Measurements from ENCODE around the gene ISY1. TPM values are rescaled to one million over a fixed set of nuclear protein-coding genes. Genes with fewer than 3 reads are reported as not detected.
A peak's percentile ranks its signal among the peaks of the same experiment; 100 is the strongest.

ISY1 gene
- total RNA-seq (10 to 100 TPM; 26.1 to 30.3 TPM), polyA plus RNA-seq (10 to 100 TPM; 23.8 to 26.3 TPM)
- long read RNA-seq, donor 1, transcript ISY1-203 (11 exons, 3,842 nt), result major isoform, 119 of 129 reads
- long read RNA-seq, donor 1, partial matches to known transcripts, result 4 of 129 reads
- long read RNA-seq, donor 1, other reads (novel, unspliced or antisense), result 1 of 129 reads
- long read RNA-seq, donor 2, transcript ISY1-203 (11 exons, 3,842 nt), result major isoform, 16 of 23 reads
- long read RNA-seq, donor 2, partial matches to known transcripts, result 0 of 23 reads
- long read RNA-seq, donor 2, other reads (novel, unspliced or antisense), result 6 of 23 reads

- intact Hi-C loops (cut with DNase I), result no loop called here
- WGBS, 2 donors, result 0 to 1% methylated on average over 67 of the region's 67 CpGs
Measured at GRCh38 chr3:129160891-129161859, at the start of gene ISY1. ISY1 (minus strand) TSS chr3:129161063; CDS start chr3:129160975, 88 bp downstream.

GRCh38 chr3:129207479-129207878, 46.6 kb upstream of the ISY1 start:
- H3K4me1 ChIP-seq (ENCODE audit: control insufficient read depth in 1 of 2, insufficient read depth in 2 of 2, low read length in 2 of 2), result no peaks in the 10 kb centered on the region
- no peaks in the 10 kb centered on the region for H3K36me3 ChIP-seq (ENCODE audit: control insufficient read depth in 1 of 2, insufficient read depth in 2 of 2, low read length in 1 of 2)
- DNase-seq (peak in 1 of 2 donors; percentile 38), ATAC-seq (ENCODE audit: low FRiP score) (no peak)
- no peaks in the 10 kb centered on the region for H3K9me3 ChIP-seq (ENCODE audit: control insufficient read depth, low read length)
- WGBS, 2 donors, result 44 to 48% methylated on average over 4 of the region's 4 CpGs
- intact Hi-C loops (cut with DNase I), result no loop called here
- H3K4me3 ChIP-seq (ENCODE audit: low read length in 2 of 2), result no peak overlapping the region
- no peak overlapping the region for H3K27ac ChIP-seq (ENCODE audit: low read depth in 1 of 2, low read length in 2 of 2)
- no peaks in the 10 kb centered on the region for H3K27me3 ChIP-seq (ENCODE audit: control insufficient read depth in 1 of 2, insufficient read depth in 2 of 2, low read length in 1 of 2)

More at GRCh38 chr3:129160891-129161859, at the start of gene ISY1:
- Histone ChIP-seq H3K27me3 (ENCODE audit: control insufficient read depth in 1 of 2, insufficient read depth in 2 of 2, low read length in 1 of 2) (no peaks in the 10 kb centered on the region), H3K9me3 (ENCODE audit: control insufficient read depth, low read length) (no peaks in the 10 kb centered on the region), H3K27ac (ENCODE audit: low read depth in 1 of 2, low read length in 2 of 2) (peak within 1 kb of the TSS; percentile 69 to 99), H3K4me3 (ENCODE audit: low read length in 2 of 2) (peak within 1 kb of the TSS; percentile 86 to 91), H3K4me1 (ENCODE audit: control insufficient read depth in 1 of 2, insufficient read depth in 2 of 2, low read length in 2 of 2) (peaks cover 0 to 5% of the 10 kb centered on the region in 2 donors), H3K36me3 (ENCODE audit: control insufficient read depth in 1 of 2, insufficient read depth in 2 of 2, low read length in 1 of 2) (no peaks in the 10 kb centered on the region)
- DNase-seq (peak; percentile 94 to 95), ATAC-seq (ENCODE audit: low FRiP score) (peak; percentile 96)

DNA sequence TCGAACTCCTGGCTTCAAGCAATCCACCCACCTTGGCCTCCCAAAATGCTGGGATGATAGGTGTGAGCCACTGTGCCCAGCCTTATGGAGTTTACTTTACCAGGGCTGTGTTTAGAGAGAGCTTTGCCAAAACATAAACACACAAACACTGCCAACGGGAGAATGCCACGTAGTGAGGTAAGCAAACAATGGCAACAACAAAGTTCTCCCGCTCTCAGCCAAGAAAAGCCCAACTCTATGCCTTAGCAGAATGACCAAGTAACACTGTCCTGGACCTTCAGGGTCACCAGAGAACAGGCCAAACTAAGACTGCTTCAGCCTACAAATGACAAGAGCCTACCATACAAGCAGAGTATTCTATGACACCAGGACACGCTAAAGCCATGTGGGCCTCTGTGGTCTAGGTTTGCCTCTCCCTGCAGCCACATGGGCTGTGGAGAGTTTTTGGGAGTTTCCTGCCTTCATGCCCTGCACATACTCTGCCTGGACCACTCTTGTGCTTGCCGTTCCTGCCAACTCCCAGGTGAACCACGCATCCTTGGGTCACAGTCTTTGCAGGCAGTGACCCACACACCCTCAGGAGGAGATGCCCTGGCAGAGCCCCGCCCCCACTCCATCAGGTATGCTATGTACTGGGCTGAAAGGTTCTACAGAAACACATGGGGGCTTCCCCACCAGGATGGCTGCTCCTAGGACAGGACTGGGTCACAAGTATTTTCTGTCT, 44.4 kb upstream of the ISY1 start:
- no peak overlapping the region for H3K27ac ChIP-seq (ENCODE audit: low read depth in 1 of 2, low read length in 2 of 2)

GRCh38 chr3:129204473-129204872, 43.6 kb upstream of the ISY1 start:
- Histone ChIP-seq H3K36me3 (ENCODE audit: control insufficient read depth in 1 of 2, insufficient read depth in 2 of 2, low read length in 1 of 2) (no peaks in the 10 kb centered on the region), H3K27me3 (ENCODE audit: control insufficient read depth in 1 of 2, insufficient read depth in 2 of 2, low read length in 1 of 2) (no peaks in the 10 kb centered on the region), H3K27ac (ENCODE audit: low read depth in 1 of 2, low read length in 2 of 2) (no peak overlapping the region), H3K4me1 (ENCODE audit: control insufficient read depth in 1 of 2, insufficient read depth in 2 of 2, low read length in 2 of 2) (no peaks in the 10 kb centered on the region), H3K4me3 (ENCODE audit: low read length in 2 of 2) (no peak overlapping the region), H3K9me3 (ENCODE audit: control insufficient read depth, low read length) (no peaks in the 10 kb centered on the region)
- intact Hi-C loops (cut with DNase I), result no loop called here
- ATAC-seq (ENCODE audit: low FRiP score) (no peak), DNase-seq (no peak)
- 81 to 85% methylated on average over 2 of the region's 2 CpGs for WGBS, 2 donors

More for the DNA sequence above, 44.4 kb upstream of the ISY1 start:
- DNase-seq (peak in 1 of 2 donors; percentile 72), ATAC-seq (ENCODE audit: low FRiP score) (no peak)
- no peaks in the 10 kb centered on the region for H3K27me3 ChIP-seq (ENCODE audit: control insufficient read depth in 1 of 2, insufficient read depth in 2 of 2, low read length in 1 of 2)
- H3K36me3 ChIP-seq (ENCODE audit: control insufficient read depth in 1 of 2, insufficient read depth in 2 of 2, low read length in 1 of 2), result no peaks in the 10 kb centered on the region
- no peak overlapping the region for H3K4me3 ChIP-seq (ENCODE audit: low read length in 2 of 2)
- 77 to 78% methylated on average over 8 of the region's 8 CpGs for WGBS, 2 donors
- H3K4me1 ChIP-seq (ENCODE audit: control insufficient read depth in 1 of 2, insufficient read depth in 2 of 2, low read length in 2 of 2), result no peaks in the 10 kb centered on the region
- no peaks in the 10 kb centered on the region for H3K9me3 ChIP-seq (ENCODE audit: control insufficient read depth, low read length)
- intact Hi-C loops (cut with DNase I), result no loop called here

- Histone ChIP-seq H3K27ac (ENCODE audit: low read depth in 1 of 2, low read length in 2 of 2) (no peak overlapping the region), H3K27me3 (ENCODE audit: control insufficient read depth in 1 of 2, insufficient read depth in 2 of 2, low read length in 1 of 2) (no peaks in the 10 kb centered on the region), H3K4me1 (ENCODE audit: control insufficient read depth in 1 of 2, insufficient read depth in 2 of 2, low read length in 2 of 2) (no peaks in the 10 kb centered on the region), H3K4me3 (ENCODE audit: low read length in 2 of 2) (no peak overlapping the region), H3K9me3 (ENCODE audit: control insufficient read depth, low read length) (no peaks in the 10 kb centered on the region), H3K36me3 (ENCODE audit: control insufficient read depth in 1 of 2, insufficient read depth in 2 of 2, low read length in 1 of 2) (no peaks in the 10 kb centered on the region)
- intact Hi-C loops (cut with DNase I), result no loop called here
- no peak for DNase-seq
- WGBS, 2 donors, result 92 to 93% methylated on average over 8 of the region's 8 CpGs
- ATAC-seq (ENCODE audit: low FRiP score), result no peak
Measured at GRCh38 chr3:129199366-129199765, 38.5 kb upstream of the ISY1 start.

DNA sequence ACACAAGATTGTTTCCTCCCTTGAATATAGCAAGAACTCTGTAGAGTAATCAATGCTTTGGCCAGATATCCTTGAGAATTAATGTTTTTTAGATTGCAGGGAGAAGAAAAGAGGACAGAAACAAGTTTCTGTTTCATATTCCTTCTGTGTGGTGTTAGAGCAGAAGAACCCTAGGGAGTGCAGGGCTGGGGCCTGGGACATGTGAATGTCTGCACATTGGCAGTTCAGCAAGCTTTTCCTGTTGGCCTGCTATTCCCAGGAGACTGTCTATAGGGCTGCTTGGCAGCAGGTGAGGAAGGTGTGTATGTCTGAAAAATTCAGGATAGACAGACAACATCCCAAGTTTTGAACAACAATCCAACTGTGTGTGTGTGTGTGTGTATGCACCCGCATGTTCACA, 36.5 kb upstream of the ISY1 start:
- H3K27me3 ChIP-seq (ENCODE audit: control insufficient read depth in 1 of 2, insufficient read depth in 2 of 2, low read length in 1 of 2), result no peaks in the 10 kb centered on the region
- DNase-seq, result no peak
- intact Hi-C loops (cut with DNase I), result no loop called here
- no peaks in the 10 kb centered on the region for H3K9me3 ChIP-seq (ENCODE audit: control insufficient read depth, low read length)
- H3K4me3 ChIP-seq (ENCODE audit: low read length in 2 of 2), result no peak overlapping the region
- no peak for ATAC-seq (ENCODE audit: low FRiP score)
- H3K4me1 ChIP-seq (ENCODE audit: control insufficient read depth in 1 of 2, insufficient read depth in 2 of 2, low read length in 2 of 2), result no peaks in the 10 kb centered on the region
- peak overlapping the region; percentile 29 to 67 for H3K27ac ChIP-seq (ENCODE audit: low read depth in 1 of 2, low read length in 2 of 2)
- no peaks in the 10 kb centered on the region for H3K36me3 ChIP-seq (ENCODE audit: control insufficient read depth in 1 of 2, insufficient read depth in 2 of 2, low read length in 1 of 2)
- 84 to 100% methylated on average over 1 of the region's 1 CpG for WGBS, 2 donors

DNA sequence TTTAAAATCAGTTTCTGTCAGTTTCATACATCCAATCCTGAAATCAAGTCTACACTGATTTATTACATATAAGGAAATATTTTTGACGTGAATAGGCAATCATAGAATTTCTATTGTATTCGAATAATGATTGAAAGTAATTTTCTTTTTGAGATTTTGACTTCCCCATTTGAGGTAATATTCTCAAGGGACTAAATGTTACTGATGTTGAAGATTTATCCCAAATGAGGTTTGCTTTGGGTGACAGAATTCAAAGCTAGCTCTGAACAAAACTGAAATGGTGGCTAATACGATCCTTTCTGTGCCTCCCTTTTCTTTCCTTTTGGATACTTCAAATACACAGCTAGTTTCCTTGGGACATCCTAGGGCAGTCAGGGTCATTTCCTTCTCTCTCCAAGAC, 35.7 kb upstream of the ISY1 start:
- ATAC-seq (ENCODE audit: low FRiP score), result no peak
- Histone ChIP-seq H3K9me3 (ENCODE audit: control insufficient read depth, low read length) (no peaks in the 10 kb centered on the region), H3K27ac (ENCODE audit: low read depth in 1 of 2, low read length in 2 of 2) (peak overlapping the region; percentile 72 to 80), H3K4me3 (ENCODE audit: low read length in 2 of 2) (no peak overlapping the region), H3K27me3 (ENCODE audit: control insufficient read depth in 1 of 2, insufficient read depth in 2 of 2, low read length in 1 of 2) (no peaks in the 10 kb centered on the region), H3K36me3 (ENCODE audit: control insufficient read depth in 1 of 2, insufficient read depth in 2 of 2, low read length in 1 of 2) (no peaks in the 10 kb centered on the region), H3K4me1 (ENCODE audit: control insufficient read depth in 1 of 2, insufficient read depth in 2 of 2, low read length in 2 of 2) (no peaks in the 10 kb centered on the region)
- intact Hi-C loops (cut with DNase I), result no loop called here
- no peak for DNase-seq
- WGBS, 2 donors, result 81 to 83% methylated on average over 3 of the region's 3 CpGs

DNA sequence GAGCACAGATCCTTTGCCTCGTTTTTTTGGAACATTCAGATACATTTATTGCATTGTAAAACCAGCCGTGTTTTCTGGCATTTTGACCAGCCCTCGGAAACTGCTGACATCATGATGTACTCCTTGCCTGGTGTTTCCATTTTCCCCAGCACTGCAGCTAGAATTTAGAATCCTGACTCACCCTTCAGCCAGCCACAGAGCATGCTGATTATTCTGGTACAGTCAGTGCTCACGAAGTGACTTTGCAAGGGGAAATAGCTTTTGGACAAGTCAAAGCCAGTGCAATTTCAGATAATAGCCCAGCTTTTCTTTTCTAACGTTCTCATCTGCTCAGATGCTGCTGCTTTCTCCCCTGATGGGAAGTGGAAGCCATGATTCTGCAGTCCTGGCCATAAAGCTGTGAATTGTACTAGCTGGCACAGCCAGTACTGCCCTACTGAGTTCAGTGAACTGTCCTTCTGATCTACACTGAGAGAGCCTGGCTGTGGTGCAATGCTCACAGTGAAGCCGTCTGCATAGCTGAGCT, 34.9 kb upstream of the ISY1 start:
- intact Hi-C loops (cut with DNase I), result no loop called here
- Histone ChIP-seq H3K27me3 (ENCODE audit: control insufficient read depth in 1 of 2, insufficient read depth in 2 of 2, low read length in 1 of 2) (no peaks in the 10 kb centered on the region), H3K9me3 (ENCODE audit: control insufficient read depth, low read length) (no peaks in the 10 kb centered on the region), H3K4me3 (ENCODE audit: low read length in 2 of 2) (peak overlapping the region in 1 of 2 donors; percentile 41), H3K27ac (ENCODE audit: low read depth in 1 of 2, low read length in 2 of 2) (peak overlapping the region; percentile 72 to 95), H3K4me1 (ENCODE audit: control insufficient read depth in 1 of 2, insufficient read depth in 2 of 2, low read length in 2 of 2) (no peaks in the 10 kb centered on the region), H3K36me3 (ENCODE audit: control insufficient read depth in 1 of 2, insufficient read depth in 2 of 2, low read length in 1 of 2) (no peaks in the 10 kb centered on the region)
- peak in 1 of 2 donors; percentile 79 for DNase-seq
- peak; percentile 92 for ATAC-seq (ENCODE audit: low FRiP score)
- WGBS, 2 donors, result 2% methylated on average over 6 of the region's 6 CpGs
